GM18499 (cell line): ENCODE data around the gene PSD.
"Not testable (repeated sequence)": the region's sequence is repeated elsewhere in the genome, so short reads cannot be mapped to it uniquely, and the experiment has no call there.

ENCODE experiments used
- ATAC-seq: cut with Tn5 transposase; IDR thresholded peaks from one replicate; pipeline ENCODE4 v1.9.1; 2021; ENCODE audit warnings: moderate number of reproducible peaks; ENCODE audit not compliant: insufficient read depth, unreplicated experiment

PSD gene

DNA sequence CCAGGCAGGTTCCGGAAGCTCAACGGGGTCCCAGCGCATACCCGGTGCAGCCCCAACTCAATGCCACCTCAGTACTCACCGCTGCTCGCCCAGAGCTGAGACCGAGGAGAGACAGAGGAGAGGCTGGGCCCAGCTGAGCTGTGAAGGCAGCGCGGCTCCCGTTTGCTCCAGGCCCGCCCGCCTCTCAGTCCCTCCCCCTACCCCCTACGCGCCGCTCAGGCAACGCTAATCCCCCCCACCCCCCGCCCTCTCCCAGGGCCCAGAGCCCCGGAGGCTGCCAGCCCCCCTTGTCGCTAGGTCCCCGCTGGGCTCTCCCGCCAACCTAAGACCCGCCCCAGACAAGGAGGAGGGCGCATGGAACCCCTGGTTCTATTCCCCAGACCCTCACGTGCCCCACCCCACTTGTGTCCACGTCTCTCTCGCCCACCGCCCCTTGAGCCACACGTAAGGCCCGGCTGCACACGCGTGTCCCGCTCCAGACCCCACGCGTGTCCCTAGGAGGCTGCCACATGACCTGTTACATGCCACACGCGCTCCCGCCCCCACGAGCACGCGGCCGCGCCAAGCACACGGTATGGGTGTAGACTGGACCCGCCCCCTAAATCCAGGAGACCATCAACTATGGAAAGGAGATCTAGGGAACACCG lies at the start of gene PSD:
TSS of gene PSD (minus strand) at position 164 of the 647 bp plus-strand sequence. CDS start 1,747 bp downstream, outside the sequence.
- no peak for ATAC-seq

DNA sequence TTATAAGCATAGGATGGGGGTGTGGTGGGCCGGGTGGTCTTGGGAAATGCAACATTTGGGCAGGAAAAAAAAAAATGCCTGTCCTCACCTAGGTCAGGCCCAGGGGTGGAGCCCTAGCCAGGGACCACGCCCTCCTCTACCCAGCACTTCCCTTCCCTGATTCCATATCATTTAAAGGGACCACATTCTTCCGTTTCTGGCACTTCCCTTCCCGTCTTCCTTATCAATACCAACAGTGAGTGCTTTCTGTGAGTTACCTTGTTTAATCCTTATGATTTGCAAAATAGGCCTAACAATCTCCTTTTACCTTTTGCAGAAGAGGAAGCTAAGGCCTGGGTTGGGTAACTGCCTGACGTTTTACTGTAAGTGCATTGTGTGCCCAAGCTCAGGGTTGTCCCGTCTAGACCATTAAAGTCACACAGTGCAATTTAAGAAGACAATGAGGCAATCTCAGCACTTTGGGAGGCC lies 49.4 kb upstream of the PSD start:
- ATAC-seq, result no peak

DNA sequence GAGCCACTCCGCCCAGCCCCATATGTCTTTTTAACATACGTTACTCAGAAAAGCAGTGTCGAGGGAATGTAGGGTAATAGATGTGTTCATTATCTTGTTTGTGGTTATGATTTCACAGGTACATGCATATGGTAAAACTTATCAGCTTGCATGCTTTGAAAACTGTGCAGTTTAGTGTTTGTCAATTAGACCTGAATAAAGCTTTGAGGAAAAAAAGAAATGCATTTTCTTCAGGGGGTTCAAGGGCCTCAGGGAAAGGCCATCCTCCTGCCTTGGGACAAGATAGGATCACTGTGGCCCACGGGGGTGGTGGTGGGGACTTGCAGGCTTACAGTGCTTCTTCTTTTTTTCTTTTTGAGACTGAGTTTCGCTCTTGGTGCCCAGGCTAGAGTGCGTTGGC lies 48.7 kb upstream of the PSD start:
- ATAC-seq, result no peak

DNA sequence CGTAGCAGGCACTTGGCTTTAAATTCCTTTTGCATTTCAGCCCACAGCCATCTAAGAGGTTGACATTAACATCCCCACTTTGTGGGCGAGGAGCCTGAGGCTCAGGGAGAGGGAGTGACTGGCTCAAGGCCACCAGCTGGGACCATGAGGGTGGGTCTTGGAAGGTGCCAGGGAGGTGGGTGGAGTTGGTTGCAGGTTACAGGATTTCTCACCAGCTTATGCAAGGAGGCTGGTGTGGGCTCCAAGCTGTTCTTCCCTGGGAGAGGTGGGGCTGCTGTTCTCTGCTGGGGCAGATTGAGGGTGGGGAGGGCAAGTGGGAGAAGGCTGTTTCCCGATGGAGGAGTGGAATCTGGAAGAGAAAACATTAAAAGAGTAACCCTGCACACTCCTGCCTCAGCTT lies 46.9 kb upstream of the PSD start:
- no peak for ATAC-seq

DNA sequence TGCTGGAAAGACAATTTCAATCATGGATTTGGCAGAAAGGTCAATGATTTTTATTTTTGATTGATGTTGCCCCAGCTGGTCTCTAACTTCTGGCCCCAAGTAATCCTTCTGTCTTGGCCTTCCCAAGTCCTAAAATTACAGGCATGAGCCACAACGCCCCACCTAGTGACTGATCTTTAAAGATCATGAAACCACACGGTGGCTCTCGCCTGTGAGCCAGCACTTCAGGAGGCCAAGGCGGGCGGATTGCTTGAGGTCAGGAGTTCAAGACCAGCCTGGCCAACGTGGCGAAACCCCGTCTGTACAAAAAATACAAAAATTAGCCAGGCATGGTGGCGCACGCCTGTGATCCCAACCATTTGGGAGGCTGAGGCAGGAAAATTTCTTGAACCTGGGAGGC lies 45.4 kb upstream of the PSD start:
- no peak for ATAC-seq

DNA sequence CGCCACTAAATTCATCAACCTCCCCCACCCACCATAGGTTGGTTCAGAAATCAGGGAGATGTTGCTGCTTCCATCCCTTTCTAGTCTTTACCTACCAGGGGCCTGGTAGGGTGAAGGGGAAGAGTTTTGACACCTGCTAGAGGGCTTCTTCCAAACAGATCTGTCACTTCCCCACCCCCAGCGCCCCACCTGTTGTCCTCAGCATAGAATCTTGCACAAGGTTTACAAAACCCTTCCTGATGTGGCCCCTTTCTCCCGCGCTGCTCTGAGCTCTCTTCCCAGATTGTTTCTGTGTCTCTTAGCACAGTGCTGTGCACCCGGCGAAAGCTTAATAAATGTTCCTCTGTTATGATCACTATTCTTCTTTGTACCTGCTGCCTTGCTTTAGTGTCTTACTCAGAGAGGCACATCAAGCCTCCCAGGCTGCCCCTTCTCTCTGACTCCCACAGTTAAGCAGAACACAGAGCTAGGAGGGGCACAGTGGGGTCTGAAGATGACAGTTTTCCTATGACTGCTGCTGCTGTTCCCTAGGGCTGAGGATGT lies 44.0 kb upstream of the PSD start:
- no peak for ATAC-seq

DNA sequence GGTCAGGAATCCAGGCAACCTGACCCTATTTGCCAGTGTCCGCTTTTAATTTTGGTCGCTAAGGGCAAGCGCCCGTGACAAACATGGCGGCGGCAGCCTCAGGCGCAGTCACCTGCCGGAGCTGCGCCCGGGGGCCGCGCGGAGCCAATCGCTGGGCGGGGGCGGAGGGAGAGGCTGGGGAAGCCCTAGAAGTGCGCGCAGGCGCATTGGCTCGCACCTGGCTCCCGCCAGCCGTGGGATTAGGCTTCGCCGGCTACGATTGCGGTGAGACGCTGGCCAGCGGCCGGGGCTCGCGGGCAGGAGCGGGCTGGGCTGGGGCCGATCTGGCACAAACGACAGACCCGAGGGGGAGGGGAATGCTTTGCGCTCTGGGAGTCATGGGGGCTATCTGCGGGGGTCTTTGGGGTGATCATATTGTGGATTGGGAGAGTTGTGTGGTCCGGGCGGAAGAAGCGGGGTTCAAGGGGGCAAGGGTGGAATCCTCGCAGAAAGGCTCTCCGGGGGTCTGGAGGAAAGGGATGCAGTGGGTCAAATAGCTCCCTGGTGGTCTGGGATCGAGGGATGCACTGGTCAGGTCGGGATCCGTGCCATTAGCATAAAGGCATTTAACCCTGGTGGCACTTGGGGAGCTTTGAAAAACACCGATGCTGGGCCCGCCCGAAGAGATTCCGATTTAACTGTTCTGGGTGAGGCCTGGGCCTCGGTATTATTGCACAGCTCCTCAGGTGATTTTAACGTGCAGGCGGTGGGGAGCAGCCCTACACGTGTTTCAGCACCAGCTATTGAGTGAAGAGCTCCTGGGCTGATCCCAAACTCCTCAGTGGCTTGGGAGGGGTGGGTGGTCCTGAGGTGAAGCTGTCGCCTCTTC lies 42.8 kb upstream of the PSD start:
- ATAC-seq, result peak; percentile 58

DNA sequence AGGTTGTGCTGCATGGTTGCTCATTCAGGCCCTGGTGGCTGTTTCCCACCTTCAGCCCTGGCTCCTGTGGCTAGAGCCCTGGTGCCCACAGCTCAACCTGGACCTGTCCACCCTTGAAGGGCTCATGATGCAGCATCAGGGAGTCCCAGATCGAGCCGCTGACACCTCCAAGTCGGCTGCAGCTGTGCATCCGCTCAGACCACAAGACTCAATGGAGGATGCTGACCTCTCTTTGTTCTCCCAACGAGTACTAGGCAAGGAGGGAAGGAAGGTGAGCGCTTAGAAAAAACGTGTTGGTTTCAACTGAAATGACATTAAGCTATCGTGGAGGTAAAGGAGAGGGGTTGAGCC lies 42.2 kb upstream of the PSD start:
- peak; percentile 18 for ATAC-seq

DNA sequence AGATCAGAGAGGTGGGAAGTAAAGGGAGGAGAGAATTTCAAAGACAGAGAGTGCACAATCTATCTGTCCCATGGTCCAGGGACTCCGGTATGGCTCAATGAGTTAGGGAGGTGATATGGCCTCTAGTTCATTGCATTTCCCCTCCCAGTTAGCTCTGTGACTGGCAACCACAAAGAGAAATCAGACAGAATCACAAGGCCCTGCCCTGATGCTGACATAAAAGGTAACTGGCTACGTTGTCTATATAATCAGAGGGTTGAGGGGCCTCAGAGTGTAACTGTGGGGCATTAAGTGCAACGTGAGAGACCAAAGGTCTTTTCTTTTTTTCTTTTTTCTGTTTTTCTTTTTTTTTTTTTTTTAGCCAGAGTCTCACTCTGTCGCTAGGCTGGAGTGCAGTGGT lies 40.1 kb upstream of the PSD start:
- no peak for ATAC-seq

DNA sequence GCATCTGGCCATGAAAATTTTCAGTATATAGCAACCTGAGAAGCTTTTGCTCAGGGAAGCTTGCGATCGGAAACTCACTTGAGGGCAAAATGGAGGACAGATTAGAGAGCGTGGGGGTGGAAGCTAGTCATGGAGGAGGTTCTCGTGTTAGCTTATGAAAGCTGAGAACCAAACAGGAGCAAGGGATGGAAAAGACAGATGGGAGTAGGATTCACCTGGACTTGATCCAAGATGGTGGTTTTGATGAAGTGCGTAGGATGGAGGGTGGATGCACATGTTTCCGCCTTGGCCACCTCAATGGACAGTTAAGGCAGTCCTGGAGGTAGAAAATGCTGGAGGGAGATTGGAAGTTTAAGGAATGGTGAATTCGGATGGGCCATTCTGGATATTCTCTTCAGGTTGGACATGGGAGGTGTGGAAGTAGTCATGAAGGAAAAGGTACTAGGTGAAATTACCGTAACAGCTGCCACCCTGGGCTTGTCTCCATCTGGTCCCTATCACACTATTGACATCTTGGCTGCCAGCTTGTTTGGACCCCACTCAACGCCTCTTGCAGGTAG lies 39.1 kb upstream of the PSD start:
- no peak for ATAC-seq

DNA sequence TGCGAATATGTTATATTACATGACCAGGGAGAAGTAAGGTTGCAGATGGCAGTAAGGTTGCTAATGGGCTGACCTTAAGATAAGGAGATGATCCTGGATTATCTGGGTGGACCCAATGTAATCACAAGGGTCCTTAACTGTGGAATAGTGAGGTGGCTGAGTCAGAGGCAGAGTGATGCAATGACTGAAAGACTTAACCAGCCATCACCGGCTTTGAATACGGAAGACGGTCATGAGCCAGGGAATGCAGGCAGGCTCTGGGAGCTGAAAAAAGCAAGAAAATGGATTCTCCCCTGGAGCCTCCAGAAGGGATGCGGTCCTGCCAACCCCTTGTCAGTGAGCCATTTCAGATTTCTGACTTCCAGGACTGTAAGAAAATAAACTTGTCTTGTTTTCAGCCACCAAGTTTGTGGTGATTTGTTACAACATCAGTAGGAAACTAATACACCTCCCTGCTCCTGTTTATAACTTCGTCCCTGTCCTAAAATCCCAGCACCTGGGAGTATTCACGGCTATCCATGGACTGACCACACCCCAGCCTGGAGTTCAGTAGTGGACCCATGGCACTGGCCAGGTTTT lies 37.4 kb upstream of the PSD start:
- no peak for ATAC-seq

DNA sequence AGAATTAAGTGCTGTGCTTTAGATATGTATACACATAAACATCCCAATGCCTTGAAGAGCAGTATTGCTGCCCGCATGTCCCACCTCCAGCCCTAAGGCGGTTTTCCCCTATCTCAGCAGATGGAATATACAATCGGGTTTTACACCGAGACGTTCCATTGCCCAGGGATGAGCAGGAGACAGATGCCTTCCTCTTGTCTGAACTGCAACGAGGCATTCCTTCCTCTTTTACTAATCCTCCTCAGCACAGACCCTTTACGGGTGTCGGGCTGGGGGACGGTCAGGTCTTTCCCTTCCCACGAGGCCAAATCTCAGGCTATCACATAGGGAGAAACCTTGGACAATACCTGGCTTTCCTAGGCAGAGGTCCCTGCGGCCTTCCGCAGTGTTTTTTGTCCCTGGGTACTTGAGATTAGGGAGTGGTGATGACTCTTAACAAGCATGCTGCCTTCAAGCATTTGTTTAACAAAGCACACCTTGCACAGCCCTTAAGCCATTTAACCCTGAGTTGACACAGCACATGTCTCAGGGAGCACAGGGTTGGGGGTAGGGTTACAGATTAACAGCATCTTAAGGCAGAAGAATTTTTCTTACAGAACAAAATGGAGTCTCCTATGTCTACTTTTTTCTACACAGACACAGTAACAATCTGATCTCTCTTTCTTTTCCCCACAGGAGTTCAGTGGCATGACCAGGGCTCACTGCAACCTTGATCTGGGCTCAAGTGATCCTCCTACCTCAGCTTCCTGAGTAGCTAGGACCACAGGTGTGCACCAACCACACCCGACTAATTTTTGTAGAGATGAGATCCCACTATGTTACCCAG lies 36.3 kb upstream of the PSD start:
- not testable (repeated sequence) for ATAC-seq

DNA sequence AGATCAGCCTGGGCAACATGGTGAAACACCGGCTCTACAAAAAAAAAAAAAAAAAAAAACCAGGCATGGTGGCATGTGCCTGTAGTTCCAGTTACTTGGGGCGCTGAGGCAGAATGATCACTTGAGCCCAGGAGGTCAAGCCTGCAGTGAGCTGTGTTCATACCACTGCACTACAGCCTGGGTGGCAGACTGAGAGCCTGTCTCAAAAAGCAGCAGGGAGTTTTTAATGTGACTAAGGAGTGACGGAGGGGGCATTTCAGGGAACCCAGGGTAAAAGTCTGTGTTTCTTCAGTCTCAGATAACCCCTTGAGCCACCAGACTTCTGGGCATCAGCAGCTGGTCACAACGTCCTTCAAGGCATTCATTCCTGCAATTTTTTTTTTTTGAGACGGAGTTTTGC lies 34.9 kb upstream of the PSD start:
- no peak for ATAC-seq

DNA sequence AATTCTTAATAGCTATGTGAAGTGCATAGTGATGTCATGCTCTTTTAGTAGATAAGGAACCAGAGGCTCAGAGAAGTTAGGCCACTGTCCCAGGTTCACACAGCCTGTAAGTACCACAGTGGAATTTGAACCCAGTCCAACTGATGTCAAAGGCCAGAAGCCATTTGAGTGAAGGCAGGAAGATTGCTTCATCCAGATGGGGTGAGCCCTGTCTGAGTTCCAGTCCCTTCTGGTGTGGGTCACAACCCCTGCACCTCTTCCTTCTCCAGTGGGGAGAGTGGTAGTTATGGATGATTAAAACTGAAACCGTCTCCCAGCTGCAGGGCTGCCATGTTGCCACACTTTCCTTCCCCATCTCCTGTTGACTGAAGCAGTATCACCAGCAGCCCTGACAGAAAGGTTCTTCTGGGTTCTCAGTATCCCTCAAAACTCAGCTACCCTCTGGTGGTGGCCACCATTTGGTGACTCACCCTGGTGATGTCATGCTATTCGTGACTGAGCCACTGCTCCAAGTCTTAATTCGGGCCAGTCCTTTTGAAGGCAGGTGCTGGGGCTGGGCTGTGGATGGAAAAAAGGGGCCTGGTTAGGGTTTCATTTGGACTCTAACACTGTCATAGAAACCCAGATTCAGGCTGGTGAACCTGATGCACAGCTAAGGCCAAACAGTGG lies 34.2 kb upstream of the PSD start:
- ATAC-seq, result no peak

DNA sequence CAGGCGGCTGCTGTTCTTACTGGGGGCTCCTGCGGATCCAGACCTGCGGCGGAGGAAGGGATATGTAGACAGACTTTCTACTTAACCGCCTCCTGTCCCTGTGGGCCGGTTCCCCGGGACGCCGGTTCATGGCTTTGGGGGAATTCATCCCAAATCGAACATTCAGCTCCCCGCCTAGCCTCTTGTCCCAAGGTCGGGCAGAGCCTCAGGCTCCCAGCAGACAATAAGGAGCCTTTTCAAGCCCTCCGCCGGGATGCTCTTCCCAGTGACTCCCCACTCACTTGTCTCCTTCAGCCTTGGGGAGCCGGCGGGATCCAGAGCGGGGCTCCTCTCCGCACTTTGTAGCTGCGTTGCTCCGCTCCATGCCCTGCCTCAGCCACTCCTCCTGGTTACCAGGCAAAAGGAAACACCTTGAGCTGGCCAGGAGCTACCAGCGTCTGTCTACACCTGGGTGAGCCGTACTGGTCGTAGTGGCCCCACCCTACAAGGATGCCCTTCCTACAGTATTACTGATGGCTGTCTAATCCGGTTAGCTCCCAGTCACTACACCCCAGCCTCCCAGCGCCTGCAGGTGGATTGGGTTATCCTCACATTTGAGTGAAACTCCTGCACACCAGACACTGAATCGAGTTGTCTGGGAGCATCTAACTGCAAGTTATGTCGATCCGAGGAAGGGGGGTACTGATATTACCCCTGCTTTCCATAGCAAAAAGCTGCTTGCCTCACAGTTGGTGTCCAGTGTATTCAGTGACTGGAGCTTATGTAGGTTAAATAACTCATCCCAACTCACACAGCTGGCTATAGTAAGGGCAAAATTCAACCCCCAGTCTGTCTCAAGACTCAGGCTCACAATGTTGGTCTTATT lies 32.8 kb upstream of the PSD start, which contains the start of gene C10orf95:
TSS of gene C10orf95 (minus strand) at position 439 of the 865 bp plus-strand sequence. CDS start 450 bp downstream, outside the sequence.
- no peak for ATAC-seq

DNA sequence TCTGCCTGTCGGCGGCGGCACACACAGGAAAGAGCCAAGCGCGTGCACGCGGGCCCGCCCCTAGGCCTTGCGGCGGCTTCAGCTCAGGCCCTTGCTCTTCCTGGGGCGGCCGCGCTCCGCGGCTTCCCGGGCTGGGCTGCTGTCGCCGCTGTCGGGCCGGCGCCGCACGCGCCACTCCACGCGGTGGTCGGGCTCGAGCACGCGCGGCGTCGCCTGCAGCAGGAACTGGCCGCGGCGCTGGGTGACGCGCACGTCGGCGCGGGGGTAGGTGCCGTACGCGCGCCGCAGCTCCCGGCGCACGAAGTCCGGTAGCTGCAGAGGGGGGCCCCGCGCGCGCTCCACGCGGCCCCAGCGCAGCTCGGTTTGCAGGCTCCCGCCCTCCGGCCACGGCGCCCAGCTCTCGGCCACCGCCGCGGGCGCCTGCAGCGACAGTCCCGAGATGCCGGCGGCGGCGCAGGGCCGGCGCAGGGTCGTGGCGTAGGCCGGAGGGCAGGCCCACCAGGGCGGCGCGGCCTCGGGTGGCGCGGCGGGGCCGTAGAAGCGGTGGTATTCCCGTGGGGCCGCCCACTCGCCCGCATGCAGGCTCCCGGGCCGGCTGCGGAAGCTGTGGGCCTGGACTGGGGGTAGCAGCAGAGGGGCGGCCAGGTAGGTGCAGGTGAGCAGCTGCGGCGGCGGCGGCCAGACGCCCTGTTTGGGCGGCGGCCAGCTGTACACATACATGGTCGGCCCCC lies 32.0 kb upstream of the PSD start:
- no peak for ATAC-seq

DNA sequence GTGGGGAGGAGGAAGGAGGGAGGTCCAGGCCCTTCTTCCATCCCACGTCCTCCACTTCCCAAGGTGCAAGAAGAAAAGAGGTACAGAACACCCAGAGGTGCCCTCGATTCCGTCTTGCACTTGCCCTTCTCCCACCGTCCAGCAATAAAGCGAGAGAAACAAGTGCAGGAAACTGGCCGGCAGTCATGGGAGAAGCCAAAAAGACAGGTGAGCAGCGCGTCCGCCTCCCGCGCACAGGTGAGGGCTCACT lies 31.5 kb upstream of the PSD start:
- ATAC-seq, result no peak
